PFSK-1 (cell line): Measurements from ENCODE around the gene CERS6.

Experiments
- FOXP2 ChIP-seq: optimal IDR thresholded peaks from 2 replicates; pipeline ENCODE3; 2011; ENCODE audit warnings: borderline replicate concordance, control low read depth, inconsistent platforms; ENCODE audit not compliant: insufficient read depth; ENCODE audit errors: extremely low read length, extremely low read depth
- POLR2AphosphoS5 ChIP-seq: IDR thresholded peaks from 2 replicates; pipeline ENCODE4 v1.6.1; 2012; ENCODE audit warnings: low read depth, mild to moderate bottlenecking, control low read depth, low read length, moderate library complexity
- SIN3A ChIP-seq: IDR thresholded peaks from 2 replicates; pipeline ENCODE4 v1.6.1; 2012; ENCODE audit warnings: mild to moderate bottlenecking, low read length, moderate library complexity, borderline replicate concordance; ENCODE audit not compliant: insufficient read depth
- TAF1 ChIP-seq: IDR thresholded peaks from 2 replicates; pipeline ENCODE4 v1.6.1; 2012; ENCODE audit warnings: low read length, control low read depth, borderline replicate concordance; ENCODE audit not compliant: insufficient read depth
- TF ChIP-seq, protein P1 (sequence below), 2 experiments: IDR thresholded peaks; 2 replicates each; pipeline versions ENCODE4 v1.6.1 to v1.8.0; 2011 to 2012; ENCODE audit warnings: low read depth in 2 of 2, low read length in 2 of 2, control low read depth in 1 of 2, inconsistent platforms in 1 of 2, mild to moderate bottlenecking in 1 of 2, moderate library complexity in 1 of 2; ENCODE audit not compliant: insufficient read depth in 1 of 2

The CERS6 gene

DNA sequence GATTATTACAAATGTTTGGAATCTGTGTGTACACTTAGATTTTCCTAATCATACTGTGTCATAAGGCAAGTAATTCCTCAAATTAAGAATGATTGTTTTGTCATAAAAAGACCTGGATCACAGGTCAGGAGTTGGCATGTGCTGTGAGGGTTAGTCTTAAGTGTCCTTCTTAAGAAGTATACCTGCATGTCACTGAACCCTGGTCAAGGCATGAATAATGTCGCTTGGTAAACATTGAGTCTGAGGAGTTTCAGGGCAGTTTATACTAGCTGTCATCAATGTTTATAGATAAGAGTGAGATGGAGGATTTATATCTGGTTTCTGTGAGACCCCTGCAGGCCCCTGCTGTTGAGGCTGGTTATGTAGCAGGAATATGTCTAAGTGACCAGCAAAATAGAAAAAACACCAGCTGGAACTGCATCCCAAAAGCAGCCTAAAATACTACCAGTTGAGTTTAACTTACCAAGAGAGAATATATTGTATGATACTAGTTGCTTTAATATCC, 234.4 kb downstream of the CERS6 start:
- TF ChIP-seq FOXP2 (no peak), POLR2AphosphoS5 (no peak)
- TF ChIP-seq, protein P1, sequence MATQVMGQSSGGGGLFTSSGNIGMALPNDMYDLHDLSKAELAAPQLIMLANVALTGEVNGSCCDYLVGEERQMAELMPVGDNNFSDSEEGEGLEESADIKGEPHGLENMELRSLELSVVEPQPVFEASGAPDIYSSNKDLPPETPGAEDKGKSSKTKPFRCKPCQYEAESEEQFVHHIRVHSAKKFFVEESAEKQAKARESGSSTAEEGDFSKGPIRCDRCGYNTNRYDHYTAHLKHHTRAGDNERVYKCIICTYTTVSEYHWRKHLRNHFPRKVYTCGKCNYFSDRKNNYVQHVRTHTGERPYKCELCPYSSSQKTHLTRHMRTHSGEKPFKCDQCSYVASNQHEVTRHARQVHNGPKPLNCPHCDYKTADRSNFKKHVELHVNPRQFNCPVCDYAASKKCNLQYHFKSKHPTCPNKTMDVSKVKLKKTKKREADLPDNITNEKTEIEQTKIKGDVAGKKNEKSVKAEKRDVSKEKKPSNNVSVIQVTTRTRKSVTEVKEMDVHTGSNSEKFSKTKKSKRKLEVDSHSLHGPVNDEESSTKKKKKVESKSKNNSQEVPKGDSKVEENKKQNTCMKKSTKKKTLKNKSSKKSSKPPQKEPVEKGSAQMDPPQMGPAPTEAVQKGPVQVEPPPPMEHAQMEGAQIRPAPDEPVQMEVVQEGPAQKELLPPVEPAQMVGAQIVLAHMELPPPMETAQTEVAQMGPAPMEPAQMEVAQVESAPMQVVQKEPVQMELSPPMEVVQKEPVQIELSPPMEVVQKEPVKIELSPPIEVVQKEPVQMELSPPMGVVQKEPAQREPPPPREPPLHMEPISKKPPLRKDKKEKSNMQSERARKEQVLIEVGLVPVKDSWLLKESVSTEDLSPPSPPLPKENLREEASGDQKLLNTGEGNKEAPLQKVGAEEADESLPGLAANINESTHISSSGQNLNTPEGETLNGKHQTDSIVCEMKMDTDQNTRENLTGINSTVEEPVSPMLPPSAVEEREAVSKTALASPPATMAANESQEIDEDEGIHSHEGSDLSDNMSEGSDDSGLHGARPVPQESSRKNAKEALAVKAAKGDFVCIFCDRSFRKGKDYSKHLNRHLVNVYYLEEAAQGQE (IDR thresholded peaks at IDR 0.05; ENCODE audit: insufficient read depth in 1 of 2, low read depth in 2 of 2, low read length in 2 of 2), result no peak

DNA sequence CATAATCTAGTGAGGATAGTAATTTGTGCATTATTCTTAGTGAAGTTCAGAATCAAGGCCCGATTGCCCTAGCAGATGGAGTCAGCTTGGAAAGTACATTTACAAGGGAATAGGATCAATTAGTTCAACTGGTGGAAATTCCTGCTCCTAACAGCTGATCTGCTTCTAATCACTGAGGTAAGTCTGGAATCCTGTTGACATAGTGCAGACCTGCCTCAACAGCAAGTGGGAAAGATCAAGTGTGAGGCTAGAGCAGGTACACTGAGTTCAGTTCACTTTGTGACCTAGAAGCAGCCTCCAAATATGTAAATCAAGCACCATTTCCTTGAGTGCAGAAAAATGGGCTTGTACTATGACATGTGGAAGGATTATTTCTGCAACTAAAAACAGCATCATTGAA, 235.1 kb downstream of the CERS6 start:
- TF ChIP-seq FOXP2 (no peak), SIN3A (no peak), POLR2AphosphoS5 (no peak), TAF1 (no peak)
- TF ChIP-seq, protein P1 (IDR thresholded peaks at IDR 0.05; ENCODE audit: insufficient read depth in 1 of 2, low read depth in 2 of 2, low read length in 2 of 2), result no peak

DNA sequence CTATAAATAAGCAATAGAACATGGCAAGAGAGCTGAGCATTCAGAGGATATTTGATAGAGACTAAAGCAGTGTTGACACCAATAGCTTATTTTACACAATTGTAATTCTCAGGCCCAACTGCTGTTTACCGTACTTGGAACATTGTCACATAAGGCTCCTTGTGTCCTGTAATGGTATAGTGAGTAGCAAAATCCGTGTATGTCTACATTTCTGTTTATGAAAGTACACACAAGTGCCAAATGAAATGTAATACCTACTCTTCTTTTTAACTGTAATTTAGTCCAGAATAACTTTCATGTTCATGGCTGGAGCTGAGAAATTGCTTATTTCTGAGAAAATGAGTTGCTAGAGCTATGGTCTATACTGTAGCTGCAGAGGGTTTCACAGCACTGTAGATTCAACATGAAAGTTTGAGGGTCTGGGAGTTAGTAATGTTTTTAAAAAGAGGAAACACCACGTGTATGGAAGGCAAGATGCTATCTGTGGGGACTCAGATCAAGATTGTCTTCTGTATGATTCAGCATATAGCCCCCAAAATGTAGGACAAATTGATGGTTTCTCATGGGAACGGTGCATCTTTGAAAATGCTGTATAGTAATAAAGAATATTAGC, 236.2 kb downstream of the CERS6 start:
- TF ChIP-seq SIN3A (no peak), TAF1 (no peak), POLR2AphosphoS5 (no peak), FOXP2 (no peak)
- TF ChIP-seq, protein P1 (IDR thresholded peaks at IDR 0.05; ENCODE audit: insufficient read depth in 1 of 2, low read depth in 2 of 2, low read length in 2 of 2), result no peak

DNA sequence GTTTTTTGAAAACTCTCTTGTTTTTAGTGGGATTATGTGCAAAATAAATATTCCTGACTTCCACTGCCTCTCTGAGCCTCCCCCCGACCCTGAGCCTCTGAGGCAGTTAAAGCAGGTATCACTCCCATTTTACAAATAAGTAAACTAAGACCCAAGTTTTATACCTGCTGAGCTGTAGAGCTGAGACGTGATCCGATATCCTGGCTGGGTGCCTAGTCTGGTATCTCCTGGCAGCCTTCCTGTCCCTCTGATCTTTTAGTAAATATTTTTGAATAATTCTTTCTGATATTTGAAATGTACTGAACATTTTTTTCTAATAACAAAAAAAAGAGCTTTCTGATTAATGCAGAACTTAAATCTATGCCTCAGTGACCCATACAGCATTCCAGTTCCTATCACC, 238.1 kb downstream of the CERS6 start:
- TF ChIP-seq POLR2AphosphoS5 (no peak), TAF1 (no peak), SIN3A (no peak), FOXP2 (no peak)
- TF ChIP-seq, protein P1 (IDR thresholded peaks at IDR 0.05; ENCODE audit: insufficient read depth in 1 of 2, low read depth in 2 of 2, low read length in 2 of 2), result no peak

DNA sequence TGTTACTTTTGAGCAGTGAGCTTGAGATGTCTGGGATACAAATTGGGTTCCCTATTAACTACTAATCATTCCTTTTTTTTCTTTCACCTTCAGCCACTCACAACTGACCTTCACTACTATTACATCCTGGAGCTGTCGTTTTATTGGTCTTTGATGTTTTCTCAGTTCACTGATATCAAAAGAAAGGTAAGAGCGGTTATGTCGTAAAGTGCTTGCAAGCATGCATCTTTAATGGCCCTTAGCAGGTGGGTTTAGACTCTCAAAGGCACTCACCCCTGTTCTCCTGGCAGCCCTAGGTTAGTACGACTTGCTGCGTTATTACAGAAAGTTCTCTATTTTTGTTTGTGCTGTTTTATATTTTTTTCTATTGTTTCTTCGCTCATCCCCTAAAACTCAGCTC, 238.8 kb downstream of the CERS6 start:
- no peak for TF ChIP-seq POLR2AphosphoS5
- TF ChIP-seq SIN3A, result no peak
- TF ChIP-seq, protein P1 (IDR thresholded peaks at IDR 0.05; ENCODE audit: insufficient read depth in 1 of 2, low read depth in 2 of 2, low read length in 2 of 2), result no peak
- TF ChIP-seq TAF1, result no peak
- no peak for TF ChIP-seq FOXP2
